GM21367 (cell line): Measurements from ENCODE around the gene ANAPC7.
"Not testable (repeated sequence)": the region's sequence is repeated elsewhere in the genome, so short reads cannot be mapped to it uniquely, and the experiment has no call there.

ENCODE experiments used
- ATAC-seq: cut with Tn5 transposase; IDR thresholded peaks from one replicate; pipeline ENCODE4 v1.9.1; 2021; ENCODE audit not compliant: unreplicated experiment

ANAPC7 gene, protein sequence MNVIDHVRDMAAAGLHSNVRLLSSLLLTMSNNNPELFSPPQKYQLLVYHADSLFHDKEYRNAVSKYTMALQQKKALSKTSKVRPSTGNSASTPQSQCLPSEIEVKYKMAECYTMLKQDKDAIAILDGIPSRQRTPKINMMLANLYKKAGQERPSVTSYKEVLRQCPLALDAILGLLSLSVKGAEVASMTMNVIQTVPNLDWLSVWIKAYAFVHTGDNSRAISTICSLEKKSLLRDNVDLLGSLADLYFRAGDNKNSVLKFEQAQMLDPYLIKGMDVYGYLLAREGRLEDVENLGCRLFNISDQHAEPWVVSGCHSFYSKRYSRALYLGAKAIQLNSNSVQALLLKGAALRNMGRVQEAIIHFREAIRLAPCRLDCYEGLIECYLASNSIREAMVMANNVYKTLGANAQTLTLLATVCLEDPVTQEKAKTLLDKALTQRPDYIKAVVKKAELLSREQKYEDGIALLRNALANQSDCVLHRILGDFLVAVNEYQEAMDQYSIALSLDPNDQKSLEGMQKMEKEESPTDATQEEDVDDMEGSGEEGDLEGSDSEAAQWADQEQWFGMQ

DNA sequence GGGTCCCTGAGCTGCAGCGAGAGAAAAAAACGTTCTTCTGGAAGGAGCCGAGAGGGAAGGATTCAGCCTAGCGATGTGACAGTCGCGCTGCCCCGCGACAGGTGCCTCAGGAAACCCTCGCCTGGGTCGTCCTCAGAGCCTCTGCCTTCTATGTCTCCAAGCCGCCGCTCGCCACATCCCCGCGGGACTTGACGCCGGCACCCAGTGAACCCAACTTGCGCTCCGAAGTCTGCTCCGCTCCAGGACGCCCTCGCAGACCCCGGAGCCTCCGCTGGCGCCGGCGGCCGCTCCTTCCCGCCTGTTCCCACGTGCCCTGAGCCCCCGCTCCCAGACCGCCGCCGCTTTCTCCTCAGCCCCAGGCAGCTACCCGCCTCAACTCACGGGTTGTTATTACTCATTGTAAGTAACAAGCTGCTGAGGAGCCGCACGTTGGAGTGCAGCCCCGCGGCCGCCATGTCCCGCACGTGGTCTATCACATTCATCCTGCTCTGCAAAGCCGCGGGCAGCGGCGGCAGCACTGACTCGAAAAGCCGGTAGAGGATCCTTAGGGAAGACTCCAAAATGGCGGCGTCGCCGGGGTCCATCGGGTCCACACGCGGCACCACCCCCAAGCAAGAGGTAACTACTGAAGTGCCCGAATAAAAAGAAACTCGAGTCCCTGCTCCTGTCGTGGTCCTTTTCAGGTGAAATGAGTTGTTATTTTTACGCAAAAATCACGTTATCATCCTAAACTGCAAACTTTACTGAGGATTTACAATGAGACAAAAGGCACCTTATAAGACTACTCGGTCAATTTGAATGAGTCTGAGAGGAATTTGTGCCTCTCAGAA, at the start of gene ANAPC7:
Gene ANAPC7, minus strand, starts transcription at position 563 of the 830 bp plus-strand sequence. Its CDS starts 81 bp downstream, at position 482.
- ATAC-seq, result no peak

- ATAC-seq, result no peak
Observed at GRCh38 chr12:110451263-110451662, 47.8 kb upstream of the ANAPC7 start.

DNA sequence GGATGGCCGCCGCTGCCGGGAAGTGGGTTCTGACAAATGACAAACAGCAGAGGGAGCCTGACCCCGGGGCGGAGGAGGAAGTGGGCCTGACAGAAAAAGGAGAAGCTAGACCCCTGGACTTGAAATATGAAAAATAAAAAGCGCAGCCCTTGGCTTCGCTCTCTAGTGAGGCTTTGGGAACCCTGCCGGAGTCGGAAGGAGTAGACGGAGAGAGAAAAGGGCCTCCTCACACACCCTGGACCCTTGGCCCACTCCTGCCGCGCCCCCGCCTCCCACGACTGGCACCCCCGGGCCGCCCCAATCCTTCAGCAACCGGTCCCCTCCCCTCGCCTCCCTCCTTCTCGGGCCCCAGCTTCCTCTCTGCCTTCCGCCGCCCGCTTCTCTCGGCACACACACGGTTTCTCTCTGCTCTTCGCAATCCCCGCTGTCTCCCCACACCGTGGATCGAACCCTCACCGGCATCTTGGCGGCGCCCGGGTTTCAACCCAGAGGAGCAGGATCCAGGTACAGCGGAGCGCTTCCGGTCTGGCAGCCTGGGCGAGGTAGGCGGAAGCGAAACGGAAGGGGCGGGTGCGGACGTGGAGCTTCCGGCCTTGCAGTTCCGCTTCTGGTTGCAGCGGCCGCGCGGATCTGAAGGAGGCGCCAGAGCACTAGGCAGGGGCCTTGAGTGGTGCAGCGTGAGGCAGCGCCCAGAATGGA, 46.4 kb upstream of the ANAPC7 start, which contains the start of gene ARPC3:
Gene ARPC3, minus strand, starts transcription at position 539 of the 699 bp plus-strand sequence. Its CDS starts 77 bp downstream, at position 462.
- peak; percentile 86 for ATAC-seq

GRCh38 chr12:110444455-110444854, 40.9 kb upstream of the ANAPC7 start:
- ATAC-seq, result no peak

GRCh38 chr12:110436231-110436630, 32.7 kb upstream of the ANAPC7 start:
- ATAC-seq, result no peak

DNA sequence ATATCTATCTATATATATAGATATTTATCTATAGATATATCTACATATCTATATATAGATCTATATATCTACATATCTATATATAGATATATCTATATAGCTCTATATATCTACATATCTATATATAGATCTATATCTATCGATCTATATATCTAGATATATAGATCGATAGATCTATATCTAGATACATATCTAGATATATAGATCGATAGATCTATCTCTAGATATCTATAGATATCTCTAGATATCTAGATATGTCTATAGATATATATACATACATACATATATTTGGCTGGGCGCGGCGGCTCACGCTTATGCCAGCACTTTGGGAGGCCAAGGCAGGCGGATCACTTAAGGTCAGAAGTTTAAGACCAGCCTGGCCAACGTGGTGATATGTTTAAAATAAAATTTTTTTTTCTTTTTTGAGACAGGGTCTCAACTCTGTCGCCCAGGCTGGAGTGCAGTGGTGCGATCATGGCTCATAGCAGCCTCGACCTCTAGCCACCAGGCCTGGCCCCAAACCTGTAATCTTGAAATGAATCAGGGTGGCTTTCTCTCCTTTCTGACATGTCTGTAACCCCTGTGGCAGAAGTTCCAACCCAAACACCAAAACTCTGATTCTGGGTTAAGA, 28.6 kb upstream of the ANAPC7 start:
- peak; percentile 17 for ATAC-seq

DNA sequence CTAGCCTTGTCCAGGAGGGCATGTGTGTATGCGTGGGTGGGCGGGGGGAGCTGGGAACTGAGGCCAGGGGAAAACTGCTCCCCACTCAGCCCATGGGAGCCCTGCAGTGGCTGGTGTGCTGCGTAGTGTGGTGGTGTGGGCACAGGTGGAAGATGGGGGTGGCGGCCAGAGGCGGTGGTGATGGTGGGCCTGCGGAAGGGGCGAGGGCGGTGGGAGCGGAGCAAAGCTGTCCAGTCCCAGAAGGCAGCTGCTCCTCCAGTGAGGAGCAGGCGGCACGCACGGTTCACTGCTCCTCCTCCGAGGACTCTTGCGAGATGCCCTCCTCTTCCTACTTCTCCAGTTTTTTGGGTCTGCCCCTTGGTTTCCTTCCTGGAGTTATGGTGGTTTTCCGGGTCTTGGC, 26.2 kb upstream of the ANAPC7 start:
- not testable (repeated sequence) for ATAC-seq

DNA sequence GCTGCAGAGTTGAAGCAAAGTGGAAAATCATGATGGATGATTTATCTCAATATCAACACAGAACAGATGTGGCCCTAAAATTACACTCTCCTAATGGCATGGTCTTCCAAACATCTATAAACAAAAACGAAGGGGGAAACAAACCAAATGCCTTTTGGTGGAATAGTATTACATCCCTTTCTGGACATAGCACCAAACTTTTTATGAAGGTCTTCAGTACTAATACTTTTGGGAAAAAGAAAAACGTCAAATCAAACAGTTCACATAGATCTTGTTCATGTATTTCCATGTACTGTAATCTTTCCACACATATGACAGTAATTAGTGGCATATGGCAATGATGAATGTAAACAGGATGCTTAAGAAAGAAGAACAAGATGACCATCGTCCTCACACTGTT, 22.9 kb upstream of the ANAPC7 start:
- no peak for ATAC-seq

- no peak for ATAC-seq
Observed at GRCh38 chr12:110424237-110424636, 20.7 kb upstream of the ANAPC7 start.

DNA sequence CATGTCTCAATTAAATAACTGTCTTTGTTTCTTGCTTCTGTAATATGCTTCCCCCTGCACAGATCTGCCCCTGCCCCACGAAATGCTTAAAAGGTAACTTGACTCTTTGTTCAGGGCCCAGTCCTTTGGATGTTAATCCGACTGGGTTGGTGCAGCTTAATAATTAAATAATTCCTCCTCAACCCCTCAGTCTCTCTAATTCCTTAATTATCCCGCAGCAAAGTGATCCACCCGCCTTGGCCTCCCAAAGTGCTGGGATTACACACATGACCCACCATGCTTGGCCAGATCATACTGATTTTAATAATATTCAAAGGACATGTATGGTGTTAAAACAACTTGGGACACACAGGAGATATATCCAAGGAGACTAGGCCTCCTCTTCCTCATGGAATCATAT, 18.2 kb upstream of the ANAPC7 start:
- ATAC-seq, result no peak

- no peak for ATAC-seq
Observed at GRCh38 chr12:110421159-110421661, 17.7 kb upstream of the ANAPC7 start.

DNA sequence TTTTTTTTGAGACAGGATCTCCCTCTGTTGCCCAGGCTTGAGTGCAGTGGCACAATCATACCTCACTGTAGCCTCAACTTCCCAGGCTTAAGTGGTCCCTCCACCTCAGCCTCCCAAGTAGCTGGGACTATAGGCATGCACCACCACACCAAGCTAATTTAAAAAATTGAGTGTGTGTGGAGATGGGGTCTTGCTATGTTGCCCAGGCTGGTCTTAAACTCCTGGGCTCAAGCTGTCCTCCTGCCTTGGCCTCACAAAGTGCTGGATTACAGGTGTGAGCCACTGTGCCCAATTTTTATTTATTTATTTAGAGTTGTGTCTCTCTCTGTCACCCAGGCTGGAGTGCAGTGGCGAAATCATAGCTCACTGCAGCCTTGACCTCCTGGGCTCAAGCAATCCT, 17.1 kb upstream of the ANAPC7 start:
- not testable (repeated sequence) for ATAC-seq

GRCh38 chr12:110417113-110417512, 13.6 kb upstream of the ANAPC7 start:
- not testable (repeated sequence) for ATAC-seq

GRCh38 chr12:110410086-110410485, 6.6 kb upstream of the ANAPC7 start:
- ATAC-seq, result not testable (repeated sequence)

DNA sequence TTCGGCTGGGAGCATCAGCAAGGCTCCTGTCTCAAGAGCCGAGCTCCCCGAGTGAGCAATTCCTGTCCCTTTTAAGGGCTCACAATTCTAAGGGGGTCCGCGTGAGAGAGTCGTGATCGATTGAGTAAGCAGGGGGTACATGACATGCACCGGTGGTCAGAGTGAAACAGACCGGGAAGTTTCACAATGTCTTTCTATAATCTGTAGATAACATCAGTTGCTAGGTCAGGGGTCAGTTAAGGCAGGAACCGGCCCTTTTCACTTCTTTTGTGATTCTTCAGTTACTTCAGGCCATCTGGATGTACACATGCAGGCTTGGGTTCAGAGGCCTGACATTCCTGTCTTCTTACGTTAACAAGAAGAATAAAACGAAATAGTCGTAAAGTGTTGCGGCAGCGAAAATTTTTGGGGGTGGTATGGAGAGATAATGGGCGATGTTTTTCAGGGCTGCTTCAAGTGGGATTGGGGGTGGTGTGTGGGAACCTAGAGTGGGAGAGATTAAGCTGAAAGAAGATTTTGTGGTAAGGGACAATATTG, 1.7 kb upstream of the ANAPC7 start:
- ATAC-seq, result not testable (repeated sequence)

DNA sequence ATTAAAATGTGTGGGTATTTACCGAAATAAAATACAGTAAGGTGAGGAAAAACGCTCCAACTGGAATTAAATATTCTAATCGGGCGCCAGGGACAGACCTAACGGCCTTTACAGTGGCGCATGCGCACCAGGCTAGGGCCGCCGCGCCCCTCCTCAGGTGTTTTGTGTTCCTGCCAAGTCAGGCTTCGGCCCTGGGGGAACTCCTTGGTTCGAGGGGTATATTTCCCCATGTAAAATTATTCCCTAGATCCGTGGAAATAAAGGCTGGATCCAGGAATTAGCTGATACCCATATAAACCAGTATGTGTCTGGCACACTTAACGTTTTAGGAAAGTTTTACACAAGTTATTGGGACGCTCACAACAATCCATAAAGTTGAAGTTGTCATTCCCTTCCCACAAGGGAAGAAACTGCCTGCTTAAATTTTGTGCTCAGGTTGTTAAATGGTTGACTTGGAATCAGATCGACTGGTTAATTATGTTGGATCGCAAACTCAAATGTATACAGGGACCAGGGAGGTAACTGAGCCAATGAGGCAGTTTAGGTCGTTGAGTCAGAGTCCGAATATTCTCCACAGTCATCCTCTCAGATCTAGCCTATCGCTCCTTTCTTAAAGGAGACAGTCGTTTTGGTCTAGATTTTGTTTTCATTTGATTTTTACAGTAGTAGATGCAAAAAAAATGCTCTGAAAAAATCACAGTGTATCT, 621 bp upstream of the ANAPC7 start:
- ATAC-seq, result no peak

DNA sequence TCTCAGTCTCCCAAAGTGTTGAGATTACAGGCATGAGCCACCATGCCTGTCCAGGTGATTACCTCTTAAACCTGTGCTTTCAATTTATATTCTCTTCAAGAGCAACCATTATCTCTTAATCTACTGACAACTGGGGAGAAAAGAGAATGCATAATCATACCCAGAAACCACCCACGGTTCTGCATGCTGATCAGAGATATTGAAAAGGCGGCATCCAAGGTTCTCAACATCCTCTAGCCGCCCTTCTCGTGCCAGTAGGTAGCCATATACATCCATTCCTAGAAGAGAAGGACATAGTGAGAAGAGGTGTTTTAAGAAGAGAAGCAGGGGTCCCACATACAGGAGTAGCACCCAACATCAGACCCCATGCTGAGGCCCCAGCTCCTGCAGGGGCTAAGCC, 20.8 kb downstream of the ANAPC7 start:
- ATAC-seq, result no peak

DNA sequence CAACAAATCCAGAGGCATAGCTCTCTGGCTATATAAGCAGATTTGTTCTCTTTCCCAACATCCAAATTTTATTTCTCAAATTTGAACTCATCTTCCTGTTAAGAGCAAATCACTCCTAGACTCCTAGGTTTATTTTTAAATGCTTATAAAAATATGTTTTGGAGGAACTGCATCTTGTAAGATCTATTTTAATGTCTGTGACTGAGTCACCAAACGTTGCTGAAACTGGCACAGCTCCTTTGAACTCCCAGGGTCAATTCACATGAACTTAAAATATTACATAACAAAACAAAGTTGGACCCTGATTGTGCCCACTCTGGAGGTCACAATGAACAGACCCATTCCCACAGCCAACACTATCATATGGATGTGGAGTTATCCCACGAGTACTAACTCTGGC, 23.9 kb downstream of the ANAPC7 start:
- no peak for ATAC-seq

DNA sequence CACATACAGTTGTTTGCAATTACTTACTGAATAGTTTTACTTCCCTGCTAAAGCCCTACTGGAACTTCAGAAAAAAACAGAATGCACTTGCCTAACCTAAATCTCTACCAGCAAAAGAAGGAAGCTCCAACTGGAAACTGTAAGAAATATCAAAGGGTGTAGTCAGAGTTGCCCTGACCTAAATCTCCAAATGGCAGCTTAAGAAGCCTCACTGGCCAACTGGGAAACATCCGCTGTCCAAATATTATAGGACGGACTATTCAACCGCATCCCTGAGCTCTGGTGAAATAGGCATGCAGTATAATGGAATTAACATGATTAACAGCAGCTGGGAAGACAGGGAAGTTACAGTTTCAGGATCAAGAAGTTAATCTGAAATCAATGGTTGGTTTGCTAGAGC, 24.3 kb downstream of the ANAPC7 start:
- ATAC-seq, result no peak
